Tibial nerve (tissue), 3 donors: ENCODE data around the gene LSMEM2.

Experiments
- POLR2A ChIP-seq, 2 donors: fragments of 450-650 bp; IDR thresholded peaks; one replicate each; pipeline ENCODE4 v1.6.1; 2017; ENCODE audit warnings: antibody characterized with exemption in 2 of 2, mild to moderate bottlenecking in 2 of 2, moderate library complexity in 2 of 2
- TF ChIP-seq, protein P1 (sequence below), 5 experiments: fragments of 200-600 bp in 3 of 5; fragments of 450-650 bp in 2 of 5; sonication (generic) in 3 of 5; IDR thresholded peaks; one replicate each; pipeline ENCODE4 v1.5.1; 2016 to 2019; ENCODE audit warnings: antibody characterized with exemption in 5 of 5, mild to moderate bottlenecking in 3 of 5, moderate library complexity in 2 of 5

DNA sequence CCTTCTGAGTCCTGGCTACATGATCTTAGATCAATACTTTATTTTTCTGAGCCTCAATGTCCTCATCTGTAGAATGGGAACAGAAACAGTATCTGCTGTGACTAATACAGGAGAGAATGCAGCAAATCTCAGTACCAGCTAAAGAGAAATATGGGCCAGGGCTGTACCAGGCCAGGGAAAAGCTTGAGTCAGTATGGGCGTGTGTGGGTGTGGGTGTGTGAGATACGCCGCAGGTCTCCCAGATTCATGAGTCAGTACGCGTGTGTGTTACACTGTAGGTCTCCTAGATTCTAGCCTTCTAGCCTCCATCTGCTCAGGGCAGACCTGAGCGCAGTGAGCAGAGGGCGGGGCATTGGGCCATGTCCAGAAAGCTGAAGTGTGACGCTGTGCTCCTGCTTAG, 27.7 kb upstream of the LSMEM2 start:
- TF ChIP-seq, protein P1, sequence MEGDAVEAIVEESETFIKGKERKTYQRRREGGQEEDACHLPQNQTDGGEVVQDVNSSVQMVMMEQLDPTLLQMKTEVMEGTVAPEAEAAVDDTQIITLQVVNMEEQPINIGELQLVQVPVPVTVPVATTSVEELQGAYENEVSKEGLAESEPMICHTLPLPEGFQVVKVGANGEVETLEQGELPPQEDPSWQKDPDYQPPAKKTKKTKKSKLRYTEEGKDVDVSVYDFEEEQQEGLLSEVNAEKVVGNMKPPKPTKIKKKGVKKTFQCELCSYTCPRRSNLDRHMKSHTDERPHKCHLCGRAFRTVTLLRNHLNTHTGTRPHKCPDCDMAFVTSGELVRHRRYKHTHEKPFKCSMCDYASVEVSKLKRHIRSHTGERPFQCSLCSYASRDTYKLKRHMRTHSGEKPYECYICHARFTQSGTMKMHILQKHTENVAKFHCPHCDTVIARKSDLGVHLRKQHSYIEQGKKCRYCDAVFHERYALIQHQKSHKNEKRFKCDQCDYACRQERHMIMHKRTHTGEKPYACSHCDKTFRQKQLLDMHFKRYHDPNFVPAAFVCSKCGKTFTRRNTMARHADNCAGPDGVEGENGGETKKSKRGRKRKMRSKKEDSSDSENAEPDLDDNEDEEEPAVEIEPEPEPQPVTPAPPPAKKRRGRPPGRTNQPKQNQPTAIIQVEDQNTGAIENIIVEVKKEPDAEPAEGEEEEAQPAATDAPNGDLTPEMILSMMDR (IDR thresholded peaks at IDR 0.05) = no peak
- TF ChIP-seq POLR2A (IDR thresholded peaks at IDR 0.05) = no peak
